Fibroblast of skin of abdomen (primary cell): Measurements from ENCODE around the gene MAP1LC3B.
"Not testable (repeated sequence)": the region's sequence is repeated elsewhere in the genome, so short reads cannot be mapped to it uniquely, and the experiment has no call there.

Experiments used
- DNase-seq: peaks from one replicate; pipeline ENCODE4 v3.0.0-alpha.2; 2013

MAP1LC3B gene

GRCh38 chr16:87382023-87382785 lies 9.9 kb upstream of the MAP1LC3B start:
- DNase-seq = no peak

GRCh38 chr16:87383505-87384161 lies 8.5 kb upstream of the MAP1LC3B start, which contains the start of gene FBXO31:
Gene FBXO31 (minus strand): TSS chr16:87383776. CDS start chr16:87383744, 32 bp downstream.
- peak; percentile 96 for DNase-seq

- no peak for DNase-seq
These were observed 7.8 kb upstream of the MAP1LC3B start for GRCh38 chr16:87384162-87384874.

GRCh38 chr16:87384875-87385167 lies 7.3 kb upstream of the MAP1LC3B start:
- DNase-seq = not testable (repeated sequence)

GRCh38 chr16:87387942-87388817 lies 4.0 kb upstream of the MAP1LC3B start:
- peak; percentile 98 for DNase-seq

GRCh38 chr16:87388818-87389134 lies 3.4 kb upstream of the MAP1LC3B start:
- no peak for DNase-seq

GRCh38 chr16:87389245-87389644 lies 2.9 kb upstream of the MAP1LC3B start:
- no peak for DNase-seq

- DNase-seq = not testable (repeated sequence)
These were observed 2.2 kb upstream of the MAP1LC3B start for GRCh38 chr16:87389914-87390313.

GRCh38 chr16:87390641-87391323 lies 1.4 kb upstream of the MAP1LC3B start:
- no peak for DNase-seq

GRCh38 chr16:87391324-87391949 lies 699 bp upstream of the MAP1LC3B start:
- peak; percentile 8 for DNase-seq

GRCh38 chr16:87392821-87393679 lies 914 bp downstream of the MAP1LC3B start:
- DNase-seq = peak; percentile 36

- DNase-seq = no peak
These were observed 1.5 kb downstream of the MAP1LC3B start for GRCh38 chr16:87393680-87394055.

- no peak for DNase-seq
These were observed 3.2 kb downstream of the MAP1LC3B start for GRCh38 chr16:87395181-87395842.

GRCh38 chr16:87404764-87405625 lies 12.9 kb downstream of the MAP1LC3B start:
- no peak for DNase-seq

- DNase-seq = no peak
These were observed 14.5 kb downstream of the MAP1LC3B start for GRCh38 chr16:87406495-87407088.

GRCh38 chr16:87407511-87408112 lies 15.5 kb downstream of the MAP1LC3B start:
- no peak for DNase-seq

- no peak for DNase-seq
These were observed 17.0 kb downstream of the MAP1LC3B start for GRCh38 chr16:87409153-87409552.

- DNase-seq = no peak
These were observed 17.6 kb downstream of the MAP1LC3B start for GRCh38 chr16:87409781-87410180.
